Spleen (tissue), 11 donors: ENCODE data around the gene TEX44. TPM values are rescaled to one million over a fixed set of nuclear protein-coding genes. Genes with fewer than 3 reads are reported as not detected.
"Not testable (repeated sequence)": the region's sequence is repeated elsewhere in the genome, so short reads cannot be mapped to it uniquely, and the experiment has no call there.

Experiments
- DNase-seq: peaks from one replicate; pipeline ENCODE4 v3.0.0-alpha.2; 2020
- H3K27ac ChIP-seq, 8 donors: fragments of 200-600 bp; sonication (generic) in 7 of 8; 1 replicate in 4 of 8; 2 replicates in 4 of 8; pipeline versions ENCODE4 v1.5.0 to v1.8.0; 2016 to 2021; ENCODE audit warnings: inconsistent platforms in 4 of 8, mild to moderate bottlenecking in 4 of 8, moderate library complexity in 1 of 8
- H3K27me3 ChIP-seq, 7 donors: fragments of 200-600 bp; sonication (generic) in 6 of 7; replicated peaks in 1 of 7; 1 replicate in 4 of 7; 2 replicates in 3 of 7; pipeline versions ENCODE4 v1.5.0 to v1.8.0; 2016 to 2021; ENCODE audit warnings: inconsistent platforms in 3 of 7, mild to moderate bottlenecking in 1 of 7
- H3K36me3 ChIP-seq, 6 donors: fragments of 200-600 bp; sonication (generic) in 5 of 6; 1 replicate in 4 of 6; 2 replicates in 2 of 6; pipeline versions ENCODE4 v1.5.0 to v1.8.0; 2016 to 2021; ENCODE audit warnings: inconsistent platforms in 2 of 6
- H3K4me1 ChIP-seq, 6 donors: fragments of 200-600 bp; sonication (generic) in 5 of 6; 1 replicate in 3 of 6; 2 replicates in 3 of 6; pipeline versions ENCODE4 v1.5.0 to v1.8.0; 2016 to 2021; ENCODE audit warnings: inconsistent platforms in 3 of 6
- H3K4me3 ChIP-seq, 8 donors: fragments of 200-600 bp; sonication (generic) in 7 of 8; 1 replicate in 4 of 8; 2 replicates in 4 of 8; pipeline versions ENCODE4 v1.5.0 to v1.8.0; 2016 to 2021; ENCODE audit warnings: inconsistent platforms in 4 of 8, mild to moderate bottlenecking in 4 of 8, moderate library complexity in 2 of 8
- H3K9me3 ChIP-seq, 8 donors: fragments of 200-600 bp; sonication (generic) in 7 of 8; 1 replicate in 4 of 8; 2 replicates in 4 of 8; pipeline versions ENCODE4 v1.5.0 to v1.8.0; 2016 to 2021; ENCODE audit warnings: inconsistent platforms in 4 of 8
- POLR2A ChIP-seq, 3 donors: fragments of 450-650 bp; IDR thresholded peaks; one replicate each; pipeline ENCODE4 v1.5.1; 2017; ENCODE audit warnings: antibody characterized with exemption in 3 of 3, mild to moderate bottlenecking in 1 of 3
- POLR2AphosphoS5 ChIP-seq, 3 donors: sonication (generic); formaldehyde crosslinking; IDR thresholded peaks; one replicate each; pipeline ENCODE4 v1.5.1; 2017; ENCODE audit warnings: antibody characterized with exemption in 3 of 3
- WGBS, 5 donors: extraction: QIAGEN DNeasy Blood & Tissue Kit in 3 of 5; methylation state at CpG; one replicate each; pipeline versions ENCODE4 v1.1.5 to v1.1.7; 2013 to 2018; 5-methylcytosine and 5-hydroxymethylcytosine counted together
- intact Hi-C: fragments of 100-400 bp; cut with DNase I; formaldehyde crosslinking; loops from one replicate; pipeline ENCODE4 v1.15.0; 2023; ENCODE audit warnings: low total_unique reads
- polyA plus RNA-seq, 3 donors: library from polyadenylated mRNA; stranded (reverse); fragments of 200-250 nt; gene quantifications; one replicate each; pipeline ENCODE4 v1.2.1, GENCODE V29; 2013
- total RNA-seq, 7 donors: library from RNA; depleted of rRNA in 3 of 7; stranded (reverse); fragments of >200 nt in 3 of 7; fragmentation: NEBNext Ultra II Directional in 4 of 7; extraction: Animal tissue kit (Norgen Biotek cat#: 25700) in 4 of 7; gene quantifications; one replicate each; pipeline versions ENCODE4 v1.1.0 to v1.2.1, GENCODE V29; 2016 to 2021
- TF ChIP-seq, protein P1 (sequence below), 11 experiments: fragments of 200-600 bp in 7 of 11; fragments of 450-650 bp in 4 of 11; sonication (generic) in 4 of 11; IDR thresholded peaks in 8 of 11; conservative IDR thresholded peaks in 3 of 11; 1 replicate in 7 of 11; 2 replicates in 4 of 11; pipeline versions ENCODE4 v1.4.0 to v1.8.0; 2016 to 2021; ENCODE audit warnings: antibody characterized with exemption in 11 of 11, inconsistent platforms in 4 of 11, mild to moderate bottlenecking in 1 of 11
- donor health status: healthy with polysubstance abuse.
- donor health status: DM: no; HTN: no; CAD: no; lungs with moderate emphysema.
- donor health status: DM: no; HTN: no; CAD: no.
- donor health status: Bipolar disorder and iron deficiency.
- donor health status: healthy.
- donor health status: DM: no; HTN: no; CAD: no.
- donor health status: DM: yes; HTN: yes; CAD: no.

TEX44 gene
- total and polyA plus RNA-seq, 10 donors, result not detected

DNA sequence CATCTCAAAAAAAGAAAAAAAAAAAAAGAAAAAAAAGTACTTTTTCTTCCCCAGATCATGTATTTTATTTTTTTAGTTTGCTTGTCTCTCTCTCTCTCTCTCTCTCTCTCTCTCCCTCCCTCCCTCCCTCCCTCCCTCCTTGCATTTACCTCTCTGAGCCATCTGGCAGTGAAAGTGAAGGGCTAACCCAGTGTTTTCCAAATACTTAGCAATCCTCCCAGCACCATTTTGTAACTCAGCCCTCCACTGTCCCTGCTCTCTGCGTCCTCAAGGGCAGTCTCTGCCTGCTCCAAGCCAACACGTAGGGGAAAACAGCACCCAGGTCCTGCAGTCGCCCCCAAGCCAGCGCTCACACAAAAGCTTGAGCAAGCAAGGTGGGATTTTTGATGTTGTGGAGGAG, 19.6 kb upstream of the TEX44 start:
- Histone ChIP-seq H3K9me3 (no peaks in the 10 kb centered on the region), H3K27me3 (no peaks in the 10 kb centered on the region), H3K4me1 (no peaks in the 10 kb centered on the region), H3K36me3 (no peaks in the 10 kb centered on the region), H3K4me3 (no peak overlapping the region), H3K27ac (no peak overlapping the region)
- intact Hi-C loops, result no loop called here
- no peak for TF ChIP-seq POLR2A (IDR thresholded peaks at IDR 0.05)
- TF ChIP-seq POLR2AphosphoS5 (IDR thresholded peaks at IDR 0.05), result no peak
- TF ChIP-seq, protein P1, sequence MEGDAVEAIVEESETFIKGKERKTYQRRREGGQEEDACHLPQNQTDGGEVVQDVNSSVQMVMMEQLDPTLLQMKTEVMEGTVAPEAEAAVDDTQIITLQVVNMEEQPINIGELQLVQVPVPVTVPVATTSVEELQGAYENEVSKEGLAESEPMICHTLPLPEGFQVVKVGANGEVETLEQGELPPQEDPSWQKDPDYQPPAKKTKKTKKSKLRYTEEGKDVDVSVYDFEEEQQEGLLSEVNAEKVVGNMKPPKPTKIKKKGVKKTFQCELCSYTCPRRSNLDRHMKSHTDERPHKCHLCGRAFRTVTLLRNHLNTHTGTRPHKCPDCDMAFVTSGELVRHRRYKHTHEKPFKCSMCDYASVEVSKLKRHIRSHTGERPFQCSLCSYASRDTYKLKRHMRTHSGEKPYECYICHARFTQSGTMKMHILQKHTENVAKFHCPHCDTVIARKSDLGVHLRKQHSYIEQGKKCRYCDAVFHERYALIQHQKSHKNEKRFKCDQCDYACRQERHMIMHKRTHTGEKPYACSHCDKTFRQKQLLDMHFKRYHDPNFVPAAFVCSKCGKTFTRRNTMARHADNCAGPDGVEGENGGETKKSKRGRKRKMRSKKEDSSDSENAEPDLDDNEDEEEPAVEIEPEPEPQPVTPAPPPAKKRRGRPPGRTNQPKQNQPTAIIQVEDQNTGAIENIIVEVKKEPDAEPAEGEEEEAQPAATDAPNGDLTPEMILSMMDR (IDR thresholded peaks at IDR 0.05 in 8 of 11, conservative IDR thresholded peaks at IDR 0.05 in 3 of 11), result no peak
- no peak for DNase-seq
- 60 to 83% (median 74%) methylated on average over 4 of the region's 4 CpGs for WGBS, 5 donors

DNA sequence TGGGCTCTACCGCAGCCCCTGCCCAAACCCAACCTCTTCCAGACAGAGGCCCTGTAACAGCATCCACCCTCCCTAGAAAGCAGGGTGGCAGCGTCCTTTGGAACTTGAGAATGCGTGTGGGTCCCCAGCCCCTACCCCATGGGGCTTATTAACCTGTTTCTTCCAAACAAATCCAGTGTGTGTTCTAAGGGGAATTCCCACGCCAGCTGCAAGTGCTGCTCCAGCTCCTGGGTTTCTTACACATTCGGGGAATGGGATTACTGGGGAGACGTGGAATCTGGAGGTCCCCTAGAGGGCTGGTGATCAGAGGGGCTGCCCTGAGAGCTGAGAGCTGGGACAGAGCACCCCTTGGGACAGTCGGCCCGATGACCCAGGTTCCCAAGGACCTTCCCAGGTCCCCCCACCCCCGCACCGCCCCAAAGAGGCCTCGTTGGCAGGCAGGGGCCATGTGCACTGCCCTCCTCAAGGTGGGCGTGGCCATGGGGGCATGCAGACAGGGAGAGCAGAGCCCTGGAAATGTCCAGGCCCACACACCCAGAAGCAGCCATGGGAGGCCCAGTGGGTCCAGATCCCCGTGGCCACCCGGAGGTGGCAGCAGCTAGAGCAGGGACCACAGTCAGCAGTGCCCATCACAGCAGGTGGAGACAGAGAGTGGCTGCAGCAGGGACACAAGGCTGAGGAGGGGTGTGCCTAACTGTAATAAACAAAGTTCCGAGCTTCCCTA, 18.8 kb upstream of the TEX44 start:
- H3K4me1 ChIP-seq, result no peaks in the 10 kb centered on the region
- WGBS, 5 donors, result 85 to 93% (median 88%) methylated on average over 6 to 15 of the region's 15 CpGs
- H3K27ac ChIP-seq, result no peak overlapping the region
- intact Hi-C loops, result no loop called here
- no peaks in the 10 kb centered on the region for H3K9me3 ChIP-seq
- no peaks in the 10 kb centered on the region for H3K27me3 ChIP-seq
- TF ChIP-seq POLR2AphosphoS5 (IDR thresholded peaks at IDR 0.05), result no peak
- TF ChIP-seq, protein P1 (IDR thresholded peaks at IDR 0.05 in 8 of 11, conservative IDR thresholded peaks at IDR 0.05 in 3 of 11), result no peak
- TF ChIP-seq POLR2A (IDR thresholded peaks at IDR 0.05), result no peak
- DNase-seq, result no peak
- H3K36me3 ChIP-seq, result no peaks in the 10 kb centered on the region
- H3K4me3 ChIP-seq, result no peak overlapping the region

DNA sequence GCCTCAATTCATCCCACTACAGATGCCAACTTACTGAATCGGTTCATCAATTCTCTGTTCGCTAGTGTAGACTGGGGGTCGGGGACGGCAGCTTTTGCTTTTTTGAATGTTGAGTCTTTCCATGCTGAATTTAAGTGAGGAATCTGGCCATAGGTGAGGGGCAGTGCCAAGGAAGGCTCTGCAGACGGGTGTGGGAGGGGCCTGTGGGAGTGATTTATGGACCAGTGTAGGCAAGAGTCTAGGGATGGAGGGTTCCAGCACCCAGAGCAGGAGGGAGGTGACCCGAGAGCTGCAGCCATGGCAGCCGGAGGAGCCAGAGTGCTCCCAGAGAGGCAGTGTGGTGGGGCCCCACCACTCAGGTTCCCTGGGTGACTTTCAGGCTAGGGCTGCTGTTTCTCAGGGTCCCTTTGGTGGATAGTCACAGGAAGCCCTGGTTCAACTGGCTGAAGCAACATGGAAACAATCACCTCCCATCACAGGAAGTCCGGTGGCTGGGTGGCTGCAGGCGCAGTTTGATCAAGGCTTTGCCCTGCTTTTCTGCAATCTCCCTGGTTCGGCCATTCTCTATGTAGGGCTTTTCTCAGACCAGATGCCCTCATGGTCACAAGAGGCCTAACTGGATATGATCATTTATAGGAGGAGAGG, 16.9 kb upstream of the TEX44 start:
- no peaks in the 10 kb centered on the region for H3K4me1 ChIP-seq
- WGBS, 5 donors, result 71 to 92% (median 84%) methylated on average over 10 of the region's 10 CpGs
- no peak overlapping the region for H3K4me3 ChIP-seq
- no peaks in the 10 kb centered on the region for H3K36me3 ChIP-seq
- no peak for DNase-seq
- H3K9me3 ChIP-seq, result no peaks in the 10 kb centered on the region
- intact Hi-C loops, result no loop called here
- H3K27ac ChIP-seq, result no peak overlapping the region
- TF ChIP-seq, protein P1 (IDR thresholded peaks at IDR 0.05 in 8 of 11, conservative IDR thresholded peaks at IDR 0.05 in 3 of 11), result no peak
- no peak for TF ChIP-seq POLR2AphosphoS5 (IDR thresholded peaks at IDR 0.05)
- TF ChIP-seq POLR2A (IDR thresholded peaks at IDR 0.05), result no peak
- no peaks in the 10 kb centered on the region for H3K27me3 ChIP-seq

DNA sequence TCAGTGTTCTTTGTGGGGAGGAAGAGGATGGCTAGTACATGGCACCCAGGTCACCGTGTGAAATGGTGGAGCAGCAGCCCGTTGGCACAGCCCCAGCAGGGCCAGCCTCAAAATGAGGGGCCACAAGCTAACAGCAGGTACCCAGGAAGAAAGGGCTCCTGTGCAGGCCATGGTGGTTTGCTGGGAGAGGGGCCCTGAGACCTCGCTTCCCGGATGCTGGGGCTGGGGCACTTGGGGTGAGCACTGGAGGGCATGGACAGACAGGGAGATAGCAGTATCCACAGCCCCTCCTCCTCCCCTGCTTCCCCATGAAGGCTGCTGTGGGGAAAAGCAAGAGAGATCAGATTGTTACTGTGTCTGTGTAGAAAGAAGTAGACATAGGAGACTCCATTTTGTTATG, 16.2 kb upstream of the TEX44 start:
- no peak for DNase-seq
- WGBS, 5 donors, result 77 to 91% (median 86%) methylated on average over 4 of the region's 4 CpGs
- TF ChIP-seq POLR2AphosphoS5 (IDR thresholded peaks at IDR 0.05) (no peak), POLR2A (IDR thresholded peaks at IDR 0.05) (no peak)
- TF ChIP-seq, protein P1 (IDR thresholded peaks at IDR 0.05 in 8 of 11, conservative IDR thresholded peaks at IDR 0.05 in 3 of 11), result no peak
- H3K4me1 ChIP-seq, result no peaks in the 10 kb centered on the region
- no peaks in the 10 kb centered on the region for H3K27me3 ChIP-seq
- no peaks in the 10 kb centered on the region for H3K36me3 ChIP-seq
- intact Hi-C loops, result no loop called here
- H3K4me3 ChIP-seq, result no peak overlapping the region
- no peaks in the 10 kb centered on the region for H3K9me3 ChIP-seq
- no peak overlapping the region for H3K27ac ChIP-seq

DNA sequence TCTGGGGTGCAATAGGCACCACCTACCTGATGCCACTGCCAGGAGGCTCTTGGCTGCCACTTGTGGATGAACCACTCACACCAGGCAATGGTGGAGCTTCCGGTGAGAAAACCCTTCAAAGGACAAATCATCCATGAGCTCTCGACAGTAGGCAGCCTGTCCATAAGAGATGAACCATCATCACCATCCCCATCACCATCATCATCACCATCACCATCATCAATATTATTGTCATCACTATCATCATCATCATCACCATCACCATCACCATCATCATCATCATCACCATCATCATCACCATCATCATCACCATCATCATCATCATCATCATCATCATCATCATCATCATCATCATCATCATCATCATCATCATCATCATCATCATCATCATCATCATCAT, 14.0 kb upstream of the TEX44 start:
- intact Hi-C loops, H3K27ac ChIP-seq, H3K27me3 ChIP-seq, H3K4me3 ChIP-seq, DNase-seq, H3K4me1 ChIP-seq, H3K9me3 ChIP-seq, H3K36me3 ChIP-seq: not testable (repeated sequence)
- 83 to 100% (median 96%) methylated on average over 2 of the region's 2 CpGs for WGBS, 5 donors
